SIG-M5 (cell line): Measurements from ENCODE around the gene ZDHHC19.
"Not testable (repeated sequence)": the region's sequence is repeated elsewhere in the genome, so short reads cannot be mapped to it uniquely, and the experiment has no call there.

Source experiments
- DNase-seq: peaks from one replicate; lab custom pipeline; 2025; lab: John Stamatoyannopoulos, UW

The ZDHHC19 gene

GRCh38 chr3:196203846-196204245, 7.4 kb downstream of the ZDHHC19 start:
- no peak for DNase-seq

GRCh38 chr3:196202516-196202970, 8.7 kb downstream of the ZDHHC19 start:
- no peak for DNase-seq

- DNase-seq = no peak
Observed at GRCh38 chr3:196198771-196199753, 12.1 kb downstream of the ZDHHC19 start.

- DNase-seq = no peak
Observed at GRCh38 chr3:196198081-196198675, 13.0 kb downstream of the ZDHHC19 start.

- no peak for DNase-seq
Observed at GRCh38 chr3:196197524-196197923, 13.7 kb downstream of the ZDHHC19 start.

- DNase-seq = no peak
Observed at GRCh38 chr3:196195664-196196265, 15.4 kb downstream of the ZDHHC19 start.

- DNase-seq = no peak
Observed at GRCh38 chr3:196194542-196194915, 16.7 kb downstream of the ZDHHC19 start.

GRCh38 chr3:196193736-196194541, 17.3 kb downstream of the ZDHHC19 start:
- no peak for DNase-seq

GRCh38 chr3:196193133-196193735, 18.0 kb downstream of the ZDHHC19 start:
- DNase-seq = no peak

GRCh38 chr3:196192524-196193051, 18.6 kb downstream of the ZDHHC19 start:
- no peak for DNase-seq

- DNase-seq = no peak
Observed at GRCh38 chr3:196192036-196192523, 19.1 kb downstream of the ZDHHC19 start.

- DNase-seq = no peak
Observed at GRCh38 chr3:196189566-196190347, 21.4 kb downstream of the ZDHHC19 start.

- no peak for DNase-seq
Observed at GRCh38 chr3:196186651-196187573, 24.3 kb downstream of the ZDHHC19 start.

GRCh38 chr3:196184881-196185280, 26.3 kb downstream of the ZDHHC19 start:
- no peak for DNase-seq

- not testable (repeated sequence) for DNase-seq
Observed at GRCh38 chr3:196184169-196184432, 27.1 kb downstream of the ZDHHC19 start.

GRCh38 chr3:196181127-196181546, 30.1 kb downstream of the ZDHHC19 start:
- DNase-seq = no peak

- no peak for DNase-seq
Observed at GRCh38 chr3:196180346-196180745, 30.9 kb downstream of the ZDHHC19 start.

GRCh38 chr3:196179380-196180308, 31.6 kb downstream of the ZDHHC19 start:
- no peak for DNase-seq
